GM18511 (cell line): ENCODE measurements around the gene DMRTA2.

Experiments
- ATAC-seq: cut with Tn5 transposase; IDR thresholded peaks from one replicate; pipeline ENCODE4 v1.9.1; 2021; ENCODE audit warnings: mild to moderate bottlenecking, moderate library complexity; ENCODE audit not compliant: unreplicated experiment

The DMRTA2 gene

GRCh38 chr1:50422946-50423669, at the start of gene DMRTA2:
DMRTA2 (minus strand) TSS chr1:50423443; CDS start chr1:50421536, 1,907 bp downstream.
- ATAC-seq: no peak

- no peak for ATAC-seq
These were observed 48.7 kb upstream of the DMRTA2 start for GRCh38 chr1:50471967-50472366.

GRCh38 chr1:50462964-50463363, 39.7 kb upstream of the DMRTA2 start:
- no peak for ATAC-seq

GRCh38 chr1:50458507-50458906, 35.3 kb upstream of the DMRTA2 start:
- ATAC-seq: no peak

- no peak for ATAC-seq
These were observed 31.7 kb upstream of the DMRTA2 start for GRCh38 chr1:50454911-50455310.

- ATAC-seq: no peak
These were observed 30.0 kb upstream of the DMRTA2 start for GRCh38 chr1:50453266-50453665.

- no peak for ATAC-seq
These were observed 29.5 kb upstream of the DMRTA2 start for GRCh38 chr1:50452700-50453099.

GRCh38 chr1:50450861-50451653, 27.8 kb upstream of the DMRTA2 start:
- ATAC-seq: no peak

GRCh38 chr1:50447961-50448360, 24.7 kb upstream of the DMRTA2 start:
- no peak for ATAC-seq

GRCh38 chr1:50441183-50441582, 17.9 kb upstream of the DMRTA2 start:
- ATAC-seq: no peak

- no peak for ATAC-seq
These were observed 15.7 kb upstream of the DMRTA2 start for GRCh38 chr1:50438945-50439344.

GRCh38 chr1:50436489-50436888, 13.2 kb upstream of the DMRTA2 start:
- no peak for ATAC-seq

- ATAC-seq: no peak
These were observed 6.8 kb upstream of the DMRTA2 start for GRCh38 chr1:50430010-50430405.

- ATAC-seq: no peak
These were observed 4.9 kb upstream of the DMRTA2 start for GRCh38 chr1:50427818-50428779.

GRCh38 chr1:50427086-50427817, 4.0 kb upstream of the DMRTA2 start:
- ATAC-seq: no peak

- ATAC-seq: no peak
These were observed 3.5 kb upstream of the DMRTA2 start for GRCh38 chr1:50426702-50427085.

- no peak for ATAC-seq
These were observed 3.0 kb upstream of the DMRTA2 start for GRCh38 chr1:50426108-50426700.

- no peak for ATAC-seq
These were observed 2.3 kb upstream of the DMRTA2 start for GRCh38 chr1:50425376-50426107.

GRCh38 chr1:50424884-50425375, 1.7 kb upstream of the DMRTA2 start:
- no peak for ATAC-seq
